NCI-H1436 treated with DMSO at 0.1 percent for 48 hours (cell line): Measurements from ENCODE around the gene CPHXL.

Source experiments
- DNase-seq: peaks from one replicate; lab custom pipeline; 2025; lab: John Stamatoyannopoulos, UW

Gene CPHXL

DNA sequence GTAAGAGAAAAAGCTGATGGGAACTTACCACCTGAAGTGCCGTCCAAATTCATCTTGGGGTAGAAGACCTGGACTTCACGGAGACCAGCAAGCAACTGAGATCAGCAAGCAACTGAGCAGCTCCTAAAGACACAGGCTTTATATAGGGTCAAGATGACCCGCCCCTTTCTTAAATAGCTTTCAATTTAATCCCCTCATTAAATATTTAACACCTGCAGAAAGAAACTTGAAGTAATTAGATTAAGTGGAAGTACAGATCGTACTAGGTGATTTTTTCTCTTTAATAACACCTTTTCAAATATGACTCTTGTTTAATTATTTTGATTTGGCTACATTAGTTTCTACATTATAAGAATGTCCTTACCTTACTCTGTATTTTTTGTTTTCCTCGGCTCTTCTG, at the start of gene CPHXL:
Gene CPHXL (minus strand): TSS at position 101 of the 400 bp plus-strand sequence. CDS start 48 bp downstream, at position 53.
- no peak for DNase-seq

DNA sequence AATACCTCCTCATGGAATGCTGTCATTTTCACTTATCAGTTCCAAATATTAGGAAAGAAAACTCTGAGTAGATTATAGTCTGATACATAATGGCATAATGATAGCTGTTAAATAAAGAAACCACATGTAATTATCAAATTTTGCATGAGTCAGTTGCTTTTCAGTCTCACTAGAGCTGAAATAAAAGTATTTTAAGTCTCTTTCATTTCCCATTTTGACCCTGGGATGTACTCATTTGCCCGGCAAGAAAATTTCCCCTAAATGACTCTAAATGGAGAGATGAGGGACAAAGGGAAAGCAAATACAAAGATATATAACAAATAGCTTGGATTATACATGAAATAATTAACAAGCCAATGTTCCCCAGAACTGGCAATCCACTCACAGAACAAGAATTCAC, 47.9 kb upstream of the CPHXL start:
- DNase-seq: no peak

DNA sequence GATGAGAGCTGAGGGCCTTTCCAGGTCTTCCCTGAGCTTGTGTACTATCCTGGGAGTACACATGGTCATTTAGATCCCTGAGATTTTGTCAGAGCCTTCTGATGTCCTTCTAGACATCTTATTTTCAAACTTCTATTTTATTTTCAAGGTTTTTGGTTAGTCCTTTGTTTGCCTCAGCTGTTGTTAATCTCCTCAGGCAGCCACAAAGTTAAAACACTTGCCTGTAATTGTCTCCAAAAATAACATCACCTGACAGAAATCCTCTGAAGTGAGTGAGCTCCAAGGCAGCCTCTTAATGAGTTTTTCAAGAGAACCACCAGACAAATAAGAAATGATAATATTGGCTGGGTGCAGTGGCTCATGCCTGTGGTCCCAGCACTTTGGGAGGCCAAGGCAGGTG, 43.8 kb upstream of the CPHXL start:
- no peak for DNase-seq

DNA sequence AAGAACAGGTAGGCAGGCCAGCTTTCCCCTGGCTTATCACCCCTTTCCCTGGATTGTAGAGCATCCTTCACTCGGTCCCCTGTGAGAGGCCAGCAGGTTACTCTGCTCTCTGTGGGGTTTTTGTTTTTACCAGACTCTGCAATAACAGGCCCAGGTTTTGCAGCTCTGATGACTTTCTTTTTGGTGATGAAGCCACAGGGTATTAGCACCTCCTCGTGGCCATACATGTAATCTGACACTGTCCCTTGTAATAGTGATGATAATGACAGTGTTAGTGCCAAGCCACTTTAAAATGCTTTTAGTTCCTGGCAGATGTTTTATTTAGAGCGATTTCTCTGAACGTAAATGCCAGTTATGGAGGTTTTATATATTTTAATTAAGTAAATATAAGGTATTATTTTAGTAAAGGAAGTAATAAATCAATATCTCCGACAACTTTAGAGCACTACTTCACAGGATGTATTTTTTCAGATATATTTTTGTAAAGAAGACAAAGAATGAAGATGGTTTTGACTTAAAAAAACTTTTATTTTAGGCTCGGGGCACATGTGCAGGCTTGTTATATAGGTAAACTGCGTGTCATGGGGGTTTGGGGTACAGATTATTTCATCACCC, 38.0 kb upstream of the CPHXL start:
- DNase-seq: no peak

DNA sequence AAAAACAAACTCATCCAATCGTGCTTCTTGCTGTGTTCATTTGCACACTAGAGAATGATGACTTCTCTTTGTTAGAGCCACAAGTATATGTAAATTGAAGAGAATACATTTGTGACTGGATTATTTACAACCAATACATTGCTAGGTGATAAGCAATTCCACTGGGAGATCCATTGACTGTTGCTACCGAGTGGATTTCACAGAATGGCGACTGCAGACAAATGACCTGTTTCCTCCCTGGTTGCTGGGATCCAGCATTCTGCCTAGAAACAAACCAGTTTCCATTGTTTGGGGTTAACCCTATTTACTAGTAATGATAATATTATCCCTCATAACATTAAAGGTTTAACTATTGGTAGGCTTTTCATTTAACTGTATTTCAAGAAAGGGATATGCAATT, 36.9 kb upstream of the CPHXL start:
- DNase-seq: no peak

DNA sequence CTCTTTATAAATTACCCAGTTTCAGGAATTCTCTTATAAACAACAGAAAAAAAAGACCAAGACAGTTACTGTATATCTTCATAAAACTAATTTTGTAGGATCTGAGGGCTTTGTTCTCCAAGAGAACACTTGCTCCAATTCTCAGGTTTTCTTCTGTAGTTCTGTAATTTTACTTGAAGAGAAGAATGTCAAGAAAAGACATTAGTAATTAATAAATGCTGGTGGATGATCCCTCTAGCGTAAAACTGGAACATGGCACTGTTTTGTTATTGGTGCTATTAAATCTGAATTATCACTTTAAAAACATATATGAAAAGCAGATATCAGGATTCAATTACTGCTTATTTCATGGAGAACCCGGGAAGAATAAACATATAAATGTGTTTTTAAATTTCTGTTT, 36.5 kb upstream of the CPHXL start:
- DNase-seq: no peak

DNA sequence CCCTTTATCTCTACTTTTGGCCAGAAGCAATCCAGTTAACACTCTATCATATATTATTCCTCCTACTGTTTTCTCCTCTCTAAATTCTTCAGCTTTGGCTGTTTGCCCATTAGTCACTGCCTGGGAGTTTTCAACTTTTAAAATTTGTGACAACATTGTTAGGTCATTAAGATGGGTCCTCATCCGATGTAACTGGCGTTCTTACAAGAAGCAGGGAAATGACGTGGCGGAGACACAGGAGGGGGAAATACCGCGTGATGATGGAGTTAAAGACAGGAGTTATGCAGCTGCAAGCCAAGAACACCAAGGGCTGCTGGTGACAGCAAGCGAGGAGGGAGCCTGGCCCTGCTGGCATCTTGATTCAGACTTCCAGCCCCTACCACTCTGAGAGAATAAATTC, 34.8 kb upstream of the CPHXL start:
- DNase-seq: no peak

DNA sequence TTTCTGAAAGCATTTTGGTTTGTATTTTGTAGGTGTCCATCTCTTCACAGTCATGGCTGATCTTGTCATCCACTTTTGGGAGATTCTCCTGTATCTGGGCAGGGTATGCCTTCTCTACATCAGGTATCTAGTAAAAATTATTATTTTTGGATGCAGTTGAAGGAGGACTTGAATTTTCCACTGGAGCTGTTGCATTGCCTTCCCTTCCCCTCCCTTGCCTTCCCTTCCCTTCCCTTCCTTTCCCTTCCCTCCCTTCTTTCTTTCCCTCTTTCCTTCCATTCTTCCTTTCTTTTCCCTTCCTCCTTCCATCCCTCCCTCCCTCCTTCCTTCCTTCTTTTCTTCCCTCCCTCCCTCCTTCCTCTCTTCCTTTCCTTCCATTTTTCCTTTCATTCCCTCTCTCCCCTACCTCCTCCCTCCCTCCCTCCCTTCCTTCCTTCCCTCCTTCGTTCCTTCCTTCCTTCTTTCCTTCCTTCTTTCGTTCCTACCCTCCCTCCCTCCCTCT, 33.8 kb upstream of the CPHXL start:
- no peak for DNase-seq

DNA sequence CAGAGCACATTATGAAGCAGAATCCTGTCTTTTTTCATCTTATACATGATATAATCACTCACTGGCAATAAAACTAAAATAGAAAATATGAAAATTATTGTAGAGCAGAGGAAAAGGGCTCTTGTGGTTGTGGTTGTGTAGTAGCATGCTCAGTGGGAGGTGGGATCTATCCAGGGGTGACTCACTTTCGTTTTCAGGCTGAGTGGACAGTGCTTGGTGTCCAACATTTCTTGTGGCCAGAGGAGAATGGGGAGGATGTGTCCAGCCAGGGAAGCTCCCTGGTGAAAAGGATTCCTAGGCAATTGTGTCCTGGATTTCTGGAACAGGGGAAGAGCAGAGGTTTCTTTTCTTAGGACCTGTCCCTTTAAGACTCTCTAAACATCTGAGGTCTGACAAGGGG, 31.9 kb upstream of the CPHXL start:
- no peak for DNase-seq

DNA sequence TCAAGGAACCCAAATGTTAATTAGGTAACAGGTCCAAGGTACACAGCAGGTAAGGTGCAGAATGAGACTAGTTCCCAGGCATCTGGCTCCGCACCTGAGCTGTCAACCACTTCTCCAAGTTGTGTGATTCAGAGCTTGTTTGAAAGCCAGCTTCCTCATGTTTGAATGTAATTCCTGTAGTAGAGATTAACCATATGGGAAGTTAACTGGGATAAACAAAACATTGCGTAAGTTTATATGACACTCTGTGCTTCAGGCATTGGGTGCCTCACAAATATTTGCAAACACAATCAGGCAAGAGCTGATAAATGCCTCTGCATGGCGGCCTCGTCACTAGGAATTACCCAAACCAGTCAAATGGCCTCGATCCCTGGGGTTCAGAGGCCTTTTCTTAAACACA, 27.9 kb upstream of the CPHXL start:
- no peak for DNase-seq

DNA sequence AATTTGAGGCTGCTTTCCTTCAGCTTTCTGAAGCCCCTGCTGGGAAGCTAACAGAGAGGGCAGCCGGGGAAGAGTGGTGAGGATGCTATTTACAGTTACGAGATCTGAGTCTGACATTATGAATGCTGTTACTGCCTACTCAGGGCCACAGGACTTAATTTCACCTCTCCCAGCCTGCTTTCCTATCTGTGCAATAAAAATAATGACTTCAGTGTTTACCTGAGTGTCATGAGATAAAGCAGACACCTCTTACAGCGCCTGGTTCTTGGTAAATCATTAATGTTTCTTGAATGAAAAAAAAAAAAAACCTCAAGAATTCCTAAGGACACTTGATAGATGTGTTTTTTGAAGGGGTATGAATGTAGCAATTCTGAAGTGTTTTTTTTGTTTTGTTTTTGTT, 24.2 kb upstream of the CPHXL start:
- no peak for DNase-seq

DNA sequence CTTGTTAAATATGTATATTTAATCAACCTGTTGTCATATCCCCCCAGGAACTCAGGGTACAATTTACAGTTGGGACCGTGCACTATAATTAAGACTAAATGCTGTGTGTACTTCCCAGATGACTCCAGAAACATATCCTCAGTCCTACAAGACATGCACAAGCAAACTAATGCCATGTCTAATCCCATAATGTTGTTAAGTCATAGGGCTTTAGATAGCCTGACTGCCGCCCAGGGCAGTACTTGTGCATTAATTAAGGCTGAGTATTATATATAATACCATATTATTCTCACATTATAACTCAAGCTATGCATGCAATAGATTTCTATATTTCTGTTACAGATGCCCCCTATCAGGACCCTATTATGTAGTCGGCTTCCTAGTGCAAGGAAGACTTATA, 20.1 kb upstream of the CPHXL start:
- no peak for DNase-seq

DNA sequence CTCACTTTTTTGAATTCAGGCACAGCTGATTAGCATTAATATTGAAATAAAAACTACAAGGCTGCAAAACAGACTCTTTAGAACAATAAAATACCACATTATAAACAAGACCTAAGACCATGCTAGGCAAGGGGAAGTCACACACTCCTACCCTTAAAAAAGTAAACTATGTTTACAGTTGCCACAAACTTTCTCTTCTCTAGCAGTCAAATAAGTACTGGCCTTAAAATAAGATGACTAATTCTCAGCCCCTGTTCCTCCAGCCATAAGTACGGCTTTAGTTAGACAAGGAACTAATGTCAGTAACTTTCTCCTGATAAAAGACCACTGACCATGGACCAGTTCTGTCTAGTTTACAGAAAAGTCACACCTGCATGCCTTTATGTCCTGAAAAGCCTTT, 19.5 kb upstream of the CPHXL start:
- no peak for DNase-seq

DNA sequence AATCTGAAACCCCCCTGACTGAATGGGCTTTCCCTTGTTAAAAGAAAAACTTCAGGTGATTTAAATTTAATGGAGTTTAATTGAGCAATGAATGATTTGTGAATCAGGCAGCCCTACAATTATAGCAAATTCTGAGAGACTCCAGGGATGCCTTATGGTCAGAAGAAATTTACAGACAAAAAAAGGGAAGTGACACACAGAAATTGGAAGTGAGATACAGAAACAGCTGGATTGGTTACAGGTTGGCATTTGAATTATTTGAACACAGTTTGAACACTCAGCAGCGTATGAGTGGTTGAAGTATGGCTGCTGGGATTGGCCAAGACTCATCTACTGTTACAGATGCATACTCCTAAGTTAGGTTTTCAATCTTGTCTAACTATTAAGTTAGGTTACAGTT, 19.0 kb upstream of the CPHXL start:
- DNase-seq: no peak

DNA sequence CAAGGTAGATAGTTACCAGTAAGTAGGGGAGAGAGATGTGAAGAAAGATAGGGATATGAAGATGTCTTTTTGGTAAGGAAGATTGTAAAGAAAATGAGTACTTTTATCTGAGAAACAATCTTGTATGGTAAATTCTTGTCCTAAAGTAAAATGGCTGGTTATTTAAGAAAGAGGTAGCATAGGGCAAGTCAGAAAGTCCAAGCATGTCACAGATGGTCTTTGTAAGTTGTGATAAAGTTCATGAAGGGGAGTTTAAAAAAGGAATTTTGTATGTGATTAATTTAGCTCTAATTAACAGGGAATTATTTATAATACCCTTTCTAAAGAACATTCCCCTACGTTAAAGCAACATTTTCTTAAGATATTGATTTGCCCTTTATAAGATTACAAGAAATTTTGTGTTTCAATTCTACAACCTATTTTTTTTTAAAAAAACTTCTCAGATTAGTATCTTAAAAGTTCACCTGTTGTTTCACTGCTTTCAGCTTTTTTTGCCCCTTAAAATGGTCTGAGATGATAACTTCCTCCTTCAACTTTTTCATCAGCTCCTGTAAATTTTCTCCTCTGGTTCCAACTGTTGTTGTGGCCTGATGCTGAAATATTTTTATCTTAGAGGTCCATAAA, 16.2 kb upstream of the CPHXL start:
- DNase-seq: no peak

DNA sequence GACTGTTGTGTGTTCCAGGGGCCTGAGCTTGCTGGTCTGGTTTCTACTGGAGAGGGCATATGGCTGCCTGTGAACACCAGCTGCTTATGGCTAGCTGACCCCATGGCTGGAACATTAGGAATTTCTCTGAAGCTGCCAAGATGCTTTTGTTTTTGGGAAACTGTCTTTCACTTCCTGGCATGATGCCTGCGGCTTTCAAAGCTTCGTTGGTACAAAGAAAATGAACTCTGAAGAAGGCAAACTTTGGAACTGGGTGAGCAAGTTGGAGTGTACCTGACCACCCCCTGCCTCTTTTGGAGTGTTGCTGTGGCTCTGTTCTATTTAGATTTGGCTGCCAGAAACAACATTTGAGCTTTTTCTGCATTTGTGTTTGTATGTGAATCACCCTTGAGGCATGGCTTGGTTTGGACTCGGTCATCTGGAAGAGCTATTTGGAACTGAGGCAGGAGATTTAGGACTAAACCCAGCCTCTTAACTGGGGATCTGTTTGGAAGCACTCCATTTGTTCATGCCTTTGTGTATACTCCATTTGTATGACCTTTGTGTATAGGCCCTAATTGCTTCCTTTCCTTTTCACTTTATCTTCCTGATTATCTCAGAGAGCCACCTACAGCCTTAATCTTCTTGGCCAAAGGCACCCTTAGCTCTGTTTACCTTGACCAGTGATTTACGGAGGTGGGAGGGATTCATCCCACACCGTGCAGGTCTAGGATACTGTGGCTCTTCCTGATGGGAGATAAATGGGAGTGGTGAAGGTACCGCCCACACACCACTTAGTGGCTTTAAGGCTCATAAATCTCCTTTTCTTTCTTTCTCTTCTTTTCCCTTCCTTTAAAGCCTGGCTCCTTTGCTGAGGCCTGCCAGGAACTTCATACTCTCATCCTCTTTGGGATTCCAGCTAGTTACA, 7.3 kb upstream of the CPHXL start:
- no peak for DNase-seq

DNA sequence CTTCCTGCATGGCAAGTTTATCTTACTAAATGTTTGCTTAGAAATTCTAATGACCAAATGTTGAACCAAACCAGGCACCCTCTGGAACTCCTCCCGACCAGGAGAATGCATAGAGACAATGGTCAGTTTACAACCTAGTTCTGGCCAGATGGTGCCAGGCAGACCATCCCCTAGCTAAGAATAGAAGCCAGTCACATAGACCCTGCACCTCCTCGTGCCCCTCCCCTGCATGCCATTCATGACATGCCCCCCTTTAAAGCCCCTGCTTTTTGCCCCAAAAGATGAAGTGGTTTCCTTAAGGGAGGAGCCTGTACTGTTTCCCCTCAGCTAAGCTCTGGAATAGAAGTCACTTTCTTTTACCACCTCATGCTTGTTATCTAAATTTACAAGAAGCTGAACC, 6.6 kb upstream of the CPHXL start:
- DNase-seq: no peak

DNA sequence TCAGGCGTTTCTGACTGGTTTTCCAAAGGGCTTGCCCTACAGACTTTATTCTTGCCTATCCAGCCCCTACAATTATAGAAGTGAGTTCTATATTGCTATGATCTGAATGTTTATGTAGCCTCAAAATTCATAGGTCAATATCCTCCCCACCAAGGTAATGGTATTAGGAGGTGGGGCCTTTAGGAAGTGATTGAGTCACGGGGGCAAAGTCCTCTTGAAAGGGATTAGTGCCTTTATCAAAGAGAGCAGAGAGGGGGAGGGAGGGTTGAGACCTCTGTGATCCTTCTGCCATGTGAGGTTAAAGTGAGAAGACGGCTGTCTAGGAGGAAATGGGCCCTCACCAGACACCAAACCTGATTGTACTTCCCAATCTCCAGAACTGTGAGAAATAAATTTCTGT, 931 bp upstream of the CPHXL start:
- no peak for DNase-seq

DNA sequence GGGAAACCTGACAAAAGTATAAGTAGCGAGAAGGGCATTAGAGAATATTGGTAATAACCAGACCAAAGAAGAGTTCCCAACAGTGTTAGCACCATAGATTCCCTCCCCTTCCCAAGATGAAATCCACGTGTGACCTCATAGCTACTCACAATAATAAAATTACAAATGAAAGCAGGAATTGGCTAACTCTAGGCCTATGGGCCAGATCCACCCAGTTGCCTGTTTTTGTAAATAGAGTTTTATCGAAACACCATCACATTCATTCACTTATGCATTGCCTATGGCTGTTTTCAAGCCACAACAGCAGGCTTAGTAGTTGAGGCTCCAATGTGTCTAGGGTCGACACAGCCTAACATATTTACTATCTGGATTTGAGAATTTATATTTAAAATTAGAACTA, 7.8 kb downstream of the CPHXL start:
- no peak for DNase-seq

DNA sequence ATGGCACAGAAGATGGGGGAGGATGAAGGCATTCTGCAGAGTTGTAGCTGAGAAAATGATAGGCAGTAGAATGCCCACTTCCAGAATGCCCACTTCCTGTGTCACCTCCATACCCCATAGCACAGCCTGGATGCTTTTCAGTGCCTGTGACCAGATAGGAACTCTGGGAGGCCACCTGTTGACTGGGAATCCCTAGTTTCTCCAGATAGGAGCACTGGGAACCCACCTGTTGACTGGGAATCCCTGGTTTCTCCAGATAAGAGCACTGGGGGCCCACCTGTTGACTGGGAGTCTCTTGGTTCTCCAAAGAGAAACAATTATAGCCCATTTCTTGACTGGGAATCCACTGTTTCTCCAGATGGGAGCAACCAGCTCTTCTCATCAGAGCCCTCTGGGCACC, 11.6 kb downstream of the CPHXL start:
- DNase-seq: no peak

DNA sequence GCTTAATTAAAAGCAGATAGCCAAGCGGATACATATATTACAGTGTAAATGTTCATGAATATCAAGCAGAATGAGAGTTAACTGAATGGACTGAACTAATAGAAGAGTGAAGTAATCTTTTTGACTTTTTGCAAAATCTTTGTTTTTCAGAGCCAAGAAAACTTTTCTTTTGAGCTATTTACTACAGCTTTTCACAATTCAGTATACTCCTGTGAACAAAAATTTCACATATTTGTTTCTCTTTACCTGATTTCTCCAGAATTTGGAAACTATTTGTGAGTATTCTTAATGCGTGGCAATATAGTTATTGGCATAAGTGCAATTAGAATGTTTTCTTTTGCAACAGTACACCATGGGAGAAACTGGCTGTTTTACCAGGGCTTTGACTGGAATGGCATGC, 15.9 kb downstream of the CPHXL start:
- no peak for DNase-seq

DNA sequence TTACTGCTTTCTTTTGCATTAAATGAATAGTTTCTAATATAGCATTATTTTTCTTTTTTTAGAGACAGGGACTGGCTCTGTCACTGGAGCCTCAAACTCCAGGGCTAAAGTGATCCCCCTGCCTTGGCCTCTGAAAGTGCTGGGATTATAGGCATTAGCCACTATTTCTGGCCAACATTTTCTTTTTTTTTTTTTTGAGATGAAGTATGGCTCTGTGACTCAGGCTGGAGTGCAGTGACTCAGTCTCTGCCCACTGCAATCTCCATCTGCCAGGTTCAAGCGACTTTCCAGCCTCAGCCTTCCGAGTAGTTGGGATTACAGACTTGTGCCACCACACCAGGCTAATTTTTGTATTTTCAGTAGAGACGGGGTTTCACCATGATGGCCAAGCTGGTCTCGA, 23.0 kb downstream of the CPHXL start:
- DNase-seq: no peak

DNA sequence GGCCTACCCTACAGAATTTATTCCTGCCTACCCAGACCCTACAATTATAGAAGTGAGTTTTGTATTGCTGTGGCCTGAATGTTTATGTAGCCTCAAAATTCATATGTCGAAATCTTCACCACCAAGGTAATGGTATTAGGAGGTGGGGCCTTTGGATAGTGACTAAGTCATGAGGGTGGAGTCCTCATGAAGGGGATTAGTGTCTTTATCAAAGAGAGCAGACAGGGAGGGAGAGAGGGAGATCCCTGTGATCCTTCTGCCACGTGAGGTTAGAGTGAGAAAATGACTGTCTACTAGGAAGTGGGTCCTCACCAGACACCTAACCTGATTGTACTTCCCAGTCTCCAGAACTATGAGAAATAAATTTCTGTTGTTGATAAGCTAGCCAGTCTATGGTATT, 24.0 kb downstream of the CPHXL start:
- DNase-seq: no peak
